Measurements from ENCODE around the gene CEPT1.
"Not testable (repeated sequence)": the region's sequence is repeated elsewhere in the genome, so short reads cannot be mapped to it uniquely, and the experiment has no call there.

CEPT1 gene

GRCh38 chr1:111139956-111140679 is at the start of gene CEPT1, which contains the start of gene DRAM2:
TSS of gene CEPT1 (plus strand) at chr1:111140223. CDS start at chr1:111147715, 7,492 bp downstream.
TSS of gene DRAM2 (minus strand) at chr1:111140093. CDS start at chr1:111131554, 8,539 bp downstream.
- DNase-seq (ENCODE audit: low read depth) = peak; percentile 90

- not testable (repeated sequence) for DNase-seq (ENCODE audit: low read depth)
Observed at GRCh38 chr1:111095421-111095820, 44.6 kb upstream of the CEPT1 start.

GRCh38 chr1:111097356-111098099 is 42.5 kb upstream of the CEPT1 start:
- no peak for DNase-seq (ENCODE audit: low read depth)

GRCh38 chr1:111099289-111099688 is 40.7 kb upstream of the CEPT1 start:
- no peak for DNase-seq (ENCODE audit: low read depth)

GRCh38 chr1:111101854-111102642 is 38.0 kb upstream of the CEPT1 start:
- no peak for DNase-seq (ENCODE audit: low read depth)

- DNase-seq (ENCODE audit: low read depth) = no peak
Observed at GRCh38 chr1:111104981-111105380, 35.0 kb upstream of the CEPT1 start.

GRCh38 chr1:111110197-111110899 is 29.7 kb upstream of the CEPT1 start:
- no peak for DNase-seq (ENCODE audit: low read depth)

GRCh38 chr1:111116496-111116895 is 23.5 kb upstream of the CEPT1 start:
- no peak for DNase-seq (ENCODE audit: low read depth)

GRCh38 chr1:111126354-111126753 is 13.7 kb upstream of the CEPT1 start:
- no peak for DNase-seq (ENCODE audit: low read depth)

GRCh38 chr1:111127923-111128643 is 11.9 kb upstream of the CEPT1 start:
- no peak for DNase-seq (ENCODE audit: low read depth)

GRCh38 chr1:111129376-111129775 is 10.6 kb upstream of the CEPT1 start:
- no peak for DNase-seq (ENCODE audit: low read depth)

GRCh38 chr1:111131693-111132092 is 8.3 kb upstream of the CEPT1 start:
- DNase-seq (ENCODE audit: low read depth) = no peak

- DNase-seq (ENCODE audit: low read depth) = no peak
Observed at GRCh38 chr1:111133866-111134265, 6.2 kb upstream of the CEPT1 start.

- DNase-seq (ENCODE audit: low read depth) = peak; percentile 5
Observed at GRCh38 chr1:111139324-111139955, 583 bp upstream of the CEPT1 start.

GRCh38 chr1:111140680-111140967 is 601 bp downstream of the CEPT1 start:
- no peak for DNase-seq (ENCODE audit: low read depth)

GRCh38 chr1:111141245-111142220 is 1.5 kb downstream of the CEPT1 start:
- DNase-seq (ENCODE audit: low read depth) = no peak

GRCh38 chr1:111142356-111142975 is 2.4 kb downstream of the CEPT1 start:
- DNase-seq (ENCODE audit: low read depth) = no peak

- no peak for DNase-seq (ENCODE audit: low read depth)
Observed at GRCh38 chr1:111145542-111145941, 5.5 kb downstream of the CEPT1 start.

Data from activated T-cell treated with anti-CD3 and anti-CD28 coated beads for 24 hours (primary cell).